Stimulated activated CD4-positive, alpha-beta T cell treated with anti-CD3 and anti-CD28 coated beads, Interleukin-2, amount 100 ng/mL, for 24 hours (primary cell): ENCODE measurements around the gene PARP9.

Experiments used
- DNase-seq, 2 donors: peaks; one replicate each; pipeline ENCODE4 v3.0.0-alpha.2; 2020

PARP9 gene

GRCh38 chr3:122564155-122564912, at the start of gene PARP9, which contains the start of gene DTX3L:
Gene PARP9 (minus strand): TSS chr3:122564300. CDS start chr3:122559620, 4,680 bp downstream.
Gene DTX3L (plus strand): TSS chr3:122564338. CDS start chr3:122564427, 89 bp downstream.
- DNase-seq: peak; percentile 72 to 74

GRCh38 chr3:122612696-122613095, 48.6 kb upstream of the PARP9 start:
- no peak for DNase-seq

- DNase-seq: peak; percentile 6 to 35
Measured at GRCh38 chr3:122609798-122610559, 45.9 kb upstream of the PARP9 start.

GRCh38 chr3:122608916-122609315, 44.8 kb upstream of the PARP9 start:
- DNase-seq: no peak

GRCh38 chr3:122606330-122606729, 42.2 kb upstream of the PARP9 start:
- no peak for DNase-seq

GRCh38 chr3:122603056-122603455, 39.0 kb upstream of the PARP9 start:
- DNase-seq: no peak

GRCh38 chr3:122602011-122602710, 38.1 kb upstream of the PARP9 start:
- DNase-seq: no peak

- DNase-seq: no peak
Measured at GRCh38 chr3:122598556-122598955, 34.5 kb upstream of the PARP9 start.

GRCh38 chr3:122598151-122598550, 34.1 kb upstream of the PARP9 start:
- no peak for DNase-seq

GRCh38 chr3:122594025-122594424, 29.9 kb upstream of the PARP9 start:
- DNase-seq: no peak

- DNase-seq: no peak
Measured at GRCh38 chr3:122590610-122591009, 26.5 kb upstream of the PARP9 start.

- no peak for DNase-seq
Measured at GRCh38 chr3:122589297-122589696, 25.2 kb upstream of the PARP9 start.

GRCh38 chr3:122587572-122587971, 23.5 kb upstream of the PARP9 start:
- no peak for DNase-seq

GRCh38 chr3:122586773-122587485, 22.8 kb upstream of the PARP9 start:
- no peak for DNase-seq

- no peak for DNase-seq
Measured at GRCh38 chr3:122586098-122586497, 22.0 kb upstream of the PARP9 start.

GRCh38 chr3:122582390-122582789, 18.3 kb upstream of the PARP9 start:
- DNase-seq: no peak

- DNase-seq: no peak
Measured at GRCh38 chr3:122581622-122582021, 17.5 kb upstream of the PARP9 start.

GRCh38 chr3:122580470-122580869, 16.4 kb upstream of the PARP9 start:
- DNase-seq: no peak

GRCh38 chr3:122578069-122578740, 14.1 kb upstream of the PARP9 start:
- DNase-seq: no peak

- peak; percentile 40 to 43 for DNase-seq
Measured at GRCh38 chr3:122577409-122578031, 13.4 kb upstream of the PARP9 start, which contains the start of gene PARP15. Gene PARP15 (plus strand): TSS chr3:122577650. CDS start chr3:122577668, 18 bp downstream.

- peak; percentile 24 to 71 for DNase-seq
Measured at GRCh38 chr3:122576174-122576940, 12.3 kb upstream of the PARP9 start.
